ENCODE results near the gene C12orf57. TPM values are rescaled to one million over a fixed set of nuclear protein-coding genes. Genes with fewer than 3 reads are reported as not detected.

Gene C12orf57
- total and polyA plus RNA-seq, 2 experiments from 2014 or later = 204 to 262 TPM

DNA sequence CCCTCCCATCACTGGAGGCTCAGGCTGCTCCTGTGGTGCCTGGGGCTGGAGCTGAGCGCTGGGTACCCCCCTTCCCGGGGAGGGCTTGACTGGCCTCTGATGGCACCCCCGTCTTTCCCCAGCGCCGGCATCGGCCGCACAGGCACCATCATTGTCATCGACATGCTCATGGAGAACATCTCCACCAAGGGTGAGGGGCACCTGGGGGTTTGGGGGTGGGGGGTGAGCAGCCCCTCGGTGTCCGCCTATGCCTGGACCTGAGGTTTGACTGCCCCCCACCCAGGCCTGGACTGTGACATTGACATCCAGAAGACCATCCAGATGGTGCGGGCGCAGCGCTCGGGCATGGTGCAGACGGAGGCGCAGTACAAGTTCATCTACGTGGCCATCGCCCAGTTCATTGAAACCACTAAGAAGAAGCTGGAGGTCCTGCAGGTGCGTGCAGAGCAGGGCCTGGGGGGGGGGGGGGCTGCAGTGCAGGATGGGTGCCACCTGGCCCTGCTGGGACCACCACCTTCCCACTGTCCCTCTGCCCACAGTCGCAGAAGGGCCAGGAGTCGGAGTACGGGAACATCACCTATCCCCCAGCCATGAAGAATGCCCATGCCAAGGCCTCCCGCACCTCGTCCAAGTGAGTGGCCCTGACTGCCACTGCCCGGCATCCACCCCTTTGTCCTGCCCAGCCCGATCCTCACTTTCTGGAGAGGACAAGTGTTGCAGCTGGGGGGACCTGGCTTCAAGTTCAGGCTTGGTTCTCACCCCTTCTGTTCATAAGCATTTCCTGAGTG, 16.2 kb downstream of the C12orf57 start:
- Histone ChIP-seq H3K4me1 (ENCODE audit: insufficient read depth) (peaks cover 38% of the 10 kb centered on the region), H3K27ac (ENCODE audit: low read depth) (no peak overlapping the region), H3F3A (replicated peaks; ENCODE audit: low read depth) (peaks cover 25% of the 10 kb centered on the region), H3K36me3 (ENCODE audit: insufficient read depth) (no peaks in the 10 kb centered on the region; the same call in 1 of the 2 replicates), H3K4me3 (no peak overlapping the region), H3K79me2 (replicated peaks; ENCODE audit: insufficient read depth) (peaks cover 17% of the 10 kb centered on the region), H3K4me2 (no peak overlapping the region), H4K20me1 (replicated peaks; ENCODE audit: insufficient read depth) (no peaks in the 10 kb centered on the region), H3K27me3 (ENCODE audit: insufficient read depth) (no peaks in the 10 kb centered on the region), H3K9me2 (ENCODE audit: insufficient read depth) (no peaks in the 10 kb centered on the region), H2AFZ (no peak overlapping the region)
- Mint-ChIP-seq H3K4me1 (peaks cover 37% of the 10 kb centered on the region), H3K27me3 (ENCODE audit: insufficient read depth, low read depth, poor library complexity) (peaks cover 20% of the 10 kb centered on the region), H3K4me3 (no peak overlapping the region), H3K36me3 (ENCODE audit: low read depth) (peaks cover 11% of the 10 kb centered on the region), H3K27ac (no peak overlapping the region), H3K9me3 (no peaks in the 10 kb centered on the region)
- ATAC-seq (no peak), DNase-seq (ENCODE audit: low spot score) (no peak)
- TF ChIP-seq ZNF331 (CRISPR knock-in tag; IDR thresholded peaks at IDR 0.05; ENCODE audit: low read depth) (no peak), STAT1 (IDR thresholded peaks at IDR 0.05; ENCODE audit: unreplicated experiment) (no peak), EZH2phosphoT487 (IDR thresholded peaks at IDR 0.05; ENCODE audit: unreplicated experiment) (no peak), CREB1 (CRISPR knock-in tag; IDR thresholded peaks at IDR 0.05; ENCODE audit: low read depth) (no peak), POLR2AphosphoS5 (IDR thresholded peaks at IDR 0.05; ENCODE audit: low read depth) (no peak), ZNF114 (CRISPR knock-in tag; IDR thresholded peaks at IDR 0.05) (no peak), JUNB (IDR thresholded peaks at IDR 0.05; ENCODE audit: unreplicated experiment) (no peak), NANOG (IDR thresholded peaks at IDR 0.05; ENCODE audit: borderline replicate concordance) (no peak), EZH2 (IDR thresholded peaks at IDR 0.05; ENCODE audit: low read depth, unreplicated experiment) (no peak)
- TF ChIP-seq, protein P1, sequence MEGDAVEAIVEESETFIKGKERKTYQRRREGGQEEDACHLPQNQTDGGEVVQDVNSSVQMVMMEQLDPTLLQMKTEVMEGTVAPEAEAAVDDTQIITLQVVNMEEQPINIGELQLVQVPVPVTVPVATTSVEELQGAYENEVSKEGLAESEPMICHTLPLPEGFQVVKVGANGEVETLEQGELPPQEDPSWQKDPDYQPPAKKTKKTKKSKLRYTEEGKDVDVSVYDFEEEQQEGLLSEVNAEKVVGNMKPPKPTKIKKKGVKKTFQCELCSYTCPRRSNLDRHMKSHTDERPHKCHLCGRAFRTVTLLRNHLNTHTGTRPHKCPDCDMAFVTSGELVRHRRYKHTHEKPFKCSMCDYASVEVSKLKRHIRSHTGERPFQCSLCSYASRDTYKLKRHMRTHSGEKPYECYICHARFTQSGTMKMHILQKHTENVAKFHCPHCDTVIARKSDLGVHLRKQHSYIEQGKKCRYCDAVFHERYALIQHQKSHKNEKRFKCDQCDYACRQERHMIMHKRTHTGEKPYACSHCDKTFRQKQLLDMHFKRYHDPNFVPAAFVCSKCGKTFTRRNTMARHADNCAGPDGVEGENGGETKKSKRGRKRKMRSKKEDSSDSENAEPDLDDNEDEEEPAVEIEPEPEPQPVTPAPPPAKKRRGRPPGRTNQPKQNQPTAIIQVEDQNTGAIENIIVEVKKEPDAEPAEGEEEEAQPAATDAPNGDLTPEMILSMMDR (conservative IDR thresholded peaks at IDR 0.05; ENCODE audit: low read depth in 2 of 2) = no peak
- TF ChIP-seq, protein P2, sequence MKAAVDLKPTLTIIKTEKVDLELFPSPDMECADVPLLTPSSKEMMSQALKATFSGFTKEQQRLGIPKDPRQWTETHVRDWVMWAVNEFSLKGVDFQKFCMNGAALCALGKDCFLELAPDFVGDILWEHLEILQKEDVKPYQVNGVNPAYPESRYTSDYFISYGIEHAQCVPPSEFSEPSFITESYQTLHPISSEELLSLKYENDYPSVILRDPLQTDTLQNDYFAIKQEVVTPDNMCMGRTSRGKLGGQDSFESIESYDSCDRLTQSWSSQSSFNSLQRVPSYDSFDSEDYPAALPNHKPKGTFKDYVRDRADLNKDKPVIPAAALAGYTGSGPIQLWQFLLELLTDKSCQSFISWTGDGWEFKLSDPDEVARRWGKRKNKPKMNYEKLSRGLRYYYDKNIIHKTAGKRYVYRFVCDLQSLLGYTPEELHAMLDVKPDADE (IDR thresholded peaks at IDR 0.05) = no peak
- TF ChIP-seq, protein P3, sequence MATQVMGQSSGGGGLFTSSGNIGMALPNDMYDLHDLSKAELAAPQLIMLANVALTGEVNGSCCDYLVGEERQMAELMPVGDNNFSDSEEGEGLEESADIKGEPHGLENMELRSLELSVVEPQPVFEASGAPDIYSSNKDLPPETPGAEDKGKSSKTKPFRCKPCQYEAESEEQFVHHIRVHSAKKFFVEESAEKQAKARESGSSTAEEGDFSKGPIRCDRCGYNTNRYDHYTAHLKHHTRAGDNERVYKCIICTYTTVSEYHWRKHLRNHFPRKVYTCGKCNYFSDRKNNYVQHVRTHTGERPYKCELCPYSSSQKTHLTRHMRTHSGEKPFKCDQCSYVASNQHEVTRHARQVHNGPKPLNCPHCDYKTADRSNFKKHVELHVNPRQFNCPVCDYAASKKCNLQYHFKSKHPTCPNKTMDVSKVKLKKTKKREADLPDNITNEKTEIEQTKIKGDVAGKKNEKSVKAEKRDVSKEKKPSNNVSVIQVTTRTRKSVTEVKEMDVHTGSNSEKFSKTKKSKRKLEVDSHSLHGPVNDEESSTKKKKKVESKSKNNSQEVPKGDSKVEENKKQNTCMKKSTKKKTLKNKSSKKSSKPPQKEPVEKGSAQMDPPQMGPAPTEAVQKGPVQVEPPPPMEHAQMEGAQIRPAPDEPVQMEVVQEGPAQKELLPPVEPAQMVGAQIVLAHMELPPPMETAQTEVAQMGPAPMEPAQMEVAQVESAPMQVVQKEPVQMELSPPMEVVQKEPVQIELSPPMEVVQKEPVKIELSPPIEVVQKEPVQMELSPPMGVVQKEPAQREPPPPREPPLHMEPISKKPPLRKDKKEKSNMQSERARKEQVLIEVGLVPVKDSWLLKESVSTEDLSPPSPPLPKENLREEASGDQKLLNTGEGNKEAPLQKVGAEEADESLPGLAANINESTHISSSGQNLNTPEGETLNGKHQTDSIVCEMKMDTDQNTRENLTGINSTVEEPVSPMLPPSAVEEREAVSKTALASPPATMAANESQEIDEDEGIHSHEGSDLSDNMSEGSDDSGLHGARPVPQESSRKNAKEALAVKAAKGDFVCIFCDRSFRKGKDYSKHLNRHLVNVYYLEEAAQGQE (IDR thresholded peaks at IDR 0.05; ENCODE audit: unreplicated experiment) = no peak
- TF ChIP-seq, protein P4, sequence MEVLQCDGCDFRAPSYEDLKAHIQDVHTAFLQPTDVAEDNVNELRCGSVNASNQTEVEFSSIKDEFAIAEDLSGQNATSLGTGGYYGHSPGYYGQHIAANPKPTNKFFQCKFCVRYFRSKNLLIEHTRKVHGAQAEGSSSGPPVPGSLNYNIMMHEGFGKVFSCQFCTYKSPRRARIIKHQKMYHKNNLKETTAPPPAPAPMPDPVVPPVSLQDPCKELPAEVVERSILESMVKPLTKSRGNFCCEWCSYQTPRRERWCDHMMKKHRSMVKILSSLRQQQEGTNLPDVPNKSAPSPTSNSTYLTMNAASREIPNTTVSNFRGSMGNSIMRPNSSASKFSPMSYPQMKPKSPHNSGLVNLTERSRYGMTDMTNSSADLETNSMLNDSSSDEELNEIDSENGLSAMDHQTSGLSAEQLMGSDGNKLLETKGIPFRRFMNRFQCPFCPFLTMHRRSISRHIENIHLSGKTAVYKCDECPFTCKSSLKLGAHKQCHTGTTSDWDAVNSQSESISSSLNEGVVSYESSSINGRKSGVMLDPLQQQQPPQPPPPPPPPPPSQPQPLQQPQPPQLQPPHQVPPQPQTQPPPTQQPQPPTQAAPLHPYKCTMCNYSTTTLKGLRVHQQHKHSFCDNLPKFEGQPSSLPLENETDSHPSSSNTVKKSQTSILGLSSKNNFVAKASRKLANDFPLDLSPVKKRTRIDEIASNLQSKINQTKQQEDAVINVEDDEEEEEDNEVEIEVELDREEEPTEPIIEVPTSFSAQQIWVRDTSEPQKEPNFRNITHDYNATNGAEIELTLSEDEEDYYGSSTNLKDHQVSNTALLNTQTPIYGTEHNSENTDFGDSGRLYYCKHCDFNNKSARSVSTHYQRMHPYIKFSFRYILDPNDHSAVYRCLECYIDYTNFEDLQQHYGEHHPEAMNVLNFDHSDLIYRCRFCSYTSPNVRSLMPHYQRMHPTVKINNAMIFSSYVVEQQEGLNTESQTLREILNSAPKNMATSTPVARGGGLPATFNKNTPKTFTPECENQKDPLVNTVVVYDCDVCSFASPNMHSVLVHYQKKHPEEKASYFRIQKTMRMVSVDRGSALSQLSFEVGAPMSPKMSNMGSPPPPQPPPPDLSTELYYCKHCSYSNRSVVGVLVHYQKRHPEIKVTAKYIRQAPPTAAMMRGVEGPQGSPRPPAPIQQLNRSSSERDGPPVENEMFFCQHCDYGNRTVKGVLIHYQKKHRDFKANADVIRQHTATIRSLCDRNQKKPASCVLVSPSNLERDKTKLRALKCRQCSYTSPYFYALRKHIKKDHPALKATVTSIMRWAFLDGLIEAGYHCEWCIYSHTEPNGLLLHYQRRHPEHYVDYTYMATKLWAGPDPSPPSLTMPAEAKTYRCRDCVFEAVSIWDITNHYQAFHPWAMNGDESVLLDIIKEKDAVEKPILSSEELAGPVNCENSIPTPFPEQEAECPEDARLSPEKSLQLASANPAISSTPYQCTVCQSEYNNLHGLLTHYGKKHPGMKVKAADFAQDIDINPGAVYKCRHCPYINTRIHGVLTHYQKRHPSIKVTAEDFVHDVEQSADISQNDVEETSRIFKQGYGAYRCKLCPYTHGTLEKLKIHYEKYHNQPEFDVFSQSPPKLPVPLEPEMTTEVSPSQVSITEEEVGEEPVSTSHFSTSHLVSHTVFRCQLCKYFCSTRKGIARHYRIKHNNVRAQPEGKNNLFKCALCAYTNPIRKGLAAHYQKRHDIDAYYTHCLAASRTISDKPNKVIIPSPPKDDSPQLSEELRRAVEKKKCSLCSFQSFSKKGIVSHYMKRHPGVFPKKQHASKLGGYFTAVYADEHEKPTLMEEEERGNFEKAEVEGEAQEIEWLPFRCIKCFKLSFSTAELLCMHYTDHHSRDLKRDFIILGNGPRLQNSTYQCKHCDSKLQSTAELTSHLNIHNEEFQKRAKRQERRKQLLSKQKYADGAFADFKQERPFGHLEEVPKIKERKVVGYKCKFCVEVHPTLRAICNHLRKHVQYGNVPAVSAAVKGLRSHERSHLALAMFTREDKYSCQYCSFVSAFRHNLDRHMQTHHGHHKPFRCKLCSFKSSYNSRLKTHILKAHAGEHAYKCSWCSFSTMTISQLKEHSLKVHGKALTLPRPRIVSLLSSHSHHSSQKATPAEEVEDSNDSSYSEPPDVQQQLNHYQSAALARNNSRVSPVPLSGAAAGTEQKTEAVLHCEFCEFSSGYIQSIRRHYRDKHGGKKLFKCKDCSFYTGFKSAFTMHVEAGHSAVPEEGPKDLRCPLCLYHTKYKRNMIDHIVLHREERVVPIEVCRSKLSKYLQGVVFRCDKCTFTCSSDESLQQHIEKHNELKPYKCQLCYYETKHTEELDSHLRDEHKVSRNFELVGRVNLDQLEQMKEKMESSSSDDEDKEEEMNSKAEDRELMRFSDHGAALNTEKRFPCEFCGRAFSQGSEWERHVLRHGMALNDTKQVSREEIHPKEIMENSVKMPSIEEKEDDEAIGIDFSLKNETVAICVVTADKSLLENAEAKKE (CRISPR knock-in tag; IDR thresholded peaks at IDR 0.05) = no peak
